GM19099 (cell line): Measurements from ENCODE around the gene ACKR4.

Experiments
- POLR2A ChIP-seq: IDR thresholded peaks from 3 replicates; pipeline ENCODE4 v1.6.1; 2011; ENCODE audit warnings: low read depth; ENCODE audit not compliant: insufficient read length; ENCODE audit errors: extremely low read depth

The ACKR4 gene

DNA sequence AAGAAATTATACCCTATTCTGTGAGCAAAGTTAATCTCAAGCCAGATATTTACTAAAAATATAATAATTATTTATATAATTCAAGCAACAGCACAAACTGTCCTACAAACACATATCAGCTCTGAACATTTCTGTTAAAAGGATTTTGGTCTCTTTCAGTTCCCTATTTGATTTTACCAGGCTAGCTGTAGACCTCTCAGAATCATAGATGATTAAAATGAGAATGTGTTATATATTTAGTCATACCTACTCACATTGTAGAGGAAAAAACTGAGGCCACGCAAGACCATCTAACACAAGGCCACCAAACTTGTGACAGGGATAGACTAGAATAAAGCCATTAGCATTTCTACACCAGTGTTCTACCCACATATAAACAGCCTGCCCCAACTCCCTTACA, 28.5 kb downstream of the ACKR4 start:
- no peak for TF ChIP-seq POLR2A

DNA sequence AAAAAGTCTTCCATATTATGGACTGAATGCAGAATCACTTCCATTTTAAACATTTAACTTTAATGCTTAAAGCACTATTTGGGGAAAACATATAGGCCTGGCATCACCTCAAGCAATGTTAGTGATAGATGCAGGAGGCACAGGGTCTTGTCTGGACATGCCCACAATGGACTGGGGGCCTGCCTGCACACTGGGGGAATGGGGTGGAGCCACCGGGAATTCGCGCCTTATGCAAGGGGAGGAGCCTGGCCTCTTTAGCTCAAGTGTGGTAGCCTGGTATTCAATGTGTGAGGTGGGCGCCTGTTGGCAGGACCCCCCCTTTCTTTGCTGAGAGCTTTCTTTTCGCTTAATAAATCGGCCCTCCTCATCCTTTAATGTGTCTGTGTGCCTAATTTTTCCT, 29.9 kb downstream of the ACKR4 start:
- no peak for TF ChIP-seq POLR2A

DNA sequence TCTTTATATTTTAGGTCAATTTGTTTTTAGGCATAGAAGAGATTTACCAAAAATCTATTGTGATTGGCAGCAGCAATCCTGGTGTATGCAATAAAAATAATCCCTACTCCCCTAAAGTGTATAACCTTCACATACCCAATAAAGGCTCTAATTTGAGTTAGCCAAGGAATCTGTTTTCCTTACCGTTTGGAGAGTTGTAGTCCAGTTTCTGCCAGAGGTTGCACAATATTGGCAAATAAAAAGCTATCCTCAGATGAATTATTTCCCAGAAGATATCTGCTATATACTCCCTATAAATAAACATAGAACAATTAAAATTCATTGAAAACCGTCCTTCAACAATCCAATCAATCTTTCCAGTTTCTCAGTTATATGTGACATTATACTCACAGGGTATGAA, 31.1 kb downstream of the ACKR4 start:
- no peak for TF ChIP-seq POLR2A

DNA sequence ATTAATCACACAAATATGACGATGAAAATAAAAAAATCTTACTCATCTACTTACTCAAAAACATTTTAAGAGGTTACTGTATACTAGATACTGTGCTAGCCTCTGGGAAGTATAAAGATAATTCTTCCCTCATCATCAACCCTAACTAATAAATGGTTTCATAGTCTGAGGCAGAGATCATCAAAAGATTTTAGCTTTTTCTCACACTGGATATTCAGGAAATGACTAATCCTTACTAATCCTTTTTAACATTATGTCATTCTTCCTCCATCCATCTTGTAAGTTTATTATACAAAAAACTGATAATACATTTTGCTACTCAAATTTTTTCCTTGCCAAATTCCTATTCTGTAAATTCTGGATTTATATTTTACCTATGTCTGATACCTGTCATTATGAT, 32.9 kb downstream of the ACKR4 start:
- no peak for TF ChIP-seq POLR2A

DNA sequence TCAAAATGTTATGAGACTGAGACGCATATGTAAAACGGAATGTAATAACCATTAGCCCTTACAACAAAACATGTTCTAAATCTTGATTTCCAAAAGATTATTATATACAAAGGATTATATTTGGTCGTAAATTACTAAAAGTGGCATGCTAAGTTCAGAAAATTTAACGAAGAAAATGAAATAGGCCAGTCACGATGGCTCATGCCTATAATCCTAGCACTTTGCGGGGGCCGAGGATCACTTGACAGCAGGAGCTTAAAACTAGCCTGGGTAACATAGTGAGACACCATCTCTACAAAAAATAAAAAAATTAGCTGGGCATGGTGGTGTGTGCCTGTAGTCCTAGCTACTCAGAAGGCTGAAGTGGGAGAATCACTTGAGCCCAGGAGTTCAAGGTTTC, 33.5 kb downstream of the ACKR4 start:
- no peak for TF ChIP-seq POLR2A

DNA sequence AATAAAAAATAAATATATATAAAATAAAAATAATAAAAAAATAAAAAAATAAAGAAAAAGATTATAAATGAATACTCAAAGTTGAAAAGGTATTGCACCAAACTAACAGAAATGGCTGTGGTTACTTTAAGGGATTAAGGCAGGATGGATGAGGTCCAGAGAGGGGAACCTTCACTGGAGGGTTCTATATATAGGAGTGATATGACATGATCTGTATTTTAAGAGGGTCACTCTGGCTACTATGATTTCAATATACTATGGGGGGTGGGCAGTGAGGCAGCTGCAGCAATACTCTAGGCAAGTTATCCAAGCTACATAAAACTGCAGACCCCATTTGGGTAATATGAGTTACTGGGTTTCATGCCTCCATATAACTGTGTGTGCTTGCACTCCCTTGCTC, 38.0 kb downstream of the ACKR4 start:
- no peak for TF ChIP-seq POLR2A

DNA sequence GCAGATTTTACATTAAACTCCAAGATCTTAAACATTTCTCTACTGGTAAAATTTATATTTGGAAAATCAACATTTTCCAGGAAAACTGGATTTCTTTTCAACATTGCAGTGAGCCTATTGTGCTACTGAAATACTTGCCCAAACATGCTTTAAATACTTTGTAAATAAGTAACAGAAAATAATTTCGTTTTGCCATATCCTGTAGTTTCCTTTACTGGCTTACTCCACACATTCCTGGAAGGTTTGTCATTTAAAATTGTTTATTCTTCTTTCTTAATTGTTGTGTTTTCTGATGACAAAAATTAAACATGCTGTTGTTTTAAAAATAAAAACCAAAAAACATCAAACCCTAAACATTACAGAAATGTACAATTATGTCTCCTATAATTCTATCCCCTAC, 40.5 kb downstream of the ACKR4 start:
- TF ChIP-seq POLR2A, result no peak

DNA sequence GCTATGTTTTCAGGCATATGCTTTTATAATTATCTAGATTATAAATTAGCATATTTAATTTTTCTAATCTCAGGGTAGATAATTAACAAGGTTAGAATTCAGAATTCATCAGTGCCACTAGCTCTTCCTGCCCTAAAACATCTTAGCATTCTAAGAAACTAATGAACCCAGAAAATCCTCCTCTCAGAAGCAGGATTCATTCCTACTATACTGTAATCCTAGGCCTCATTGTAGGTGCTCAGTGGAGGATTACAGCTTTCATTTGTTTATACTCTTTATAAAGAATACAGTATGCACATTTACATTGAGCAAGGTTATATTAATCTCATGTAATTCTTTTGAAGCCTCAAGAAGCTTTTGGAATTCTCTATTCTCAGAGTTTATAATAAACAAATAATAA, 41.6 kb downstream of the ACKR4 start:
- no peak for TF ChIP-seq POLR2A

DNA sequence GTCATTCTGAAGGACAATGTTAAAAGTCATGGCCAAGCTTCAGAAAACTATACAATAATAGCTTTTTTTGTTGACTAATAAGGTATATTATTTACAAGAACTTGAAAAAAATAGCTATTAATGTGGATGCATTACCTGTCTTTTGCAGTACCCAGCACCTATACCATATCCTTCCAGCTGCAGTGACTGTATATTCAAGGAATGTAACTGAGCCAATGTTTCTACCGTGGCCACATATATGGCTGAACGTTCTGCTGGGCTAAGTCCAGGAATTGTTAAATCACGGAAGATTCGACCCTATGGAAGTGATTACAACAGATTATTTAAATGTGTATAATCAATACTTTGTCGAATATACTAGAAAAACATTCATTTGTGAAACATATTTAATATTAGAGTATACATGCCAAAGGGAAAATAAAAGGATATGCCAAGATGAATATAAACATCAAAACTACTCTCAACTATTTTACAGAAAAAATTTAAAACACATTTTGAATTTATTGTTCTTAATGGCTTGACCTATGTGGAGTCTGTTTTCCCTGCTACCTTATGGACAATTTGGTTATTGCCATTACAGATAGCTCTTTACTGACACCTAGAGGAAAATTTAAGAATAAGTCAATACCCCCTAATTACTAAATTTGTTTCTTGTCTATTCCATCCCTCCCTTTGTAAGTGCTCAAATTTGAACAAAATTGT, 44.9 kb downstream of the ACKR4 start:
- TF ChIP-seq POLR2A, result no peak

DNA sequence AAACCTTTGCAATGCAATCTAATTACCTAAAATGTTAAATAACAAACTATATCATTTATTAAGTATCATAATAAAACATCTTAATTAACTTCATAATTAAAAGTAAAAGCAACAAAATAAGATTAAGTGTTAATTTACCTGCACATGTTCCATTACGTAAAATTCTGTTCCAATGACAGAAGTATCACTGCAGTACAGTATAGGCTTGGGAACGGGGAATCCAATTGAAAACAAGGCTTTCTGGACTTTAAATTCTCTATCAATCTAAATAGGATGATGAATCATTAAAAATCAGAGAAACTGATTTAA, 45.4 kb downstream of the ACKR4 start:
- TF ChIP-seq POLR2A, result no peak

DNA sequence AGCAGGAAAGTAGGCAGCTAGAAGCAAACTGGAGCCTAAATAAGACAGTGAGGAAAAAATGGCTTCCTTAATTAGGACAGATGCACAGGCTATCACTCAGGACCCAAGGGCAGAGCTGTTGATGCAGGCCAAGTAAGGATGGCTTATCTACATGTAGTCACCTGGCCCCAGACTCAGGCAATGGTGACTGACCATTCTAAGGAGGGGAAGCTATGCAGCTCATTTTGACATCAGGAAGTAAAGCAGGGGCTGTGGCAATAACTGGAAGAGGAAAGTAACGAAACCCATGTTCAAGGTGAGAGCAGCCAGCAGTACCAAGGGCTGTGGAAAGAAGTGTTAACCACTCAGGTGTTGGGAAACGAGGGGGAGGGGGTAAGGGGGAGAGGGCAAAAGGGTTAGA, 46.3 kb downstream of the ACKR4 start:
- no peak for TF ChIP-seq POLR2A

DNA sequence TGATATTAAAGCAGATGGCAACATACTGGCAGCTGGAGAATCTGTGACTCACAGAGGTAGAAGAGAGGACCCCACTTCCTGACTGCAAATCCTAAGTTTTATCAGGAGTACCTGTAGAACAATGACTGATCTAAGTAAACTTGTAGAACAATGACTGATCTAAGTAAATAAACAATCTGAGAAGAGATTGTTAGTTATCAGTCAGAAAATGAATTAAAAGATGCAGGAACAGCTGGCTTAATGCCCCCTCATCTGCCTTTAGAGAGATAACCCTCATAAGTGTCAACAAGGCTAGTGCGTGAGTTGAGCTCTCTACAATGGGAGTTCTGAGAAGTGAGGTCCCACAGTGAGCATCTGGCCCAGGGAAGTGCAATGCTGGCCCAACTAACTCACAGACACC, 48.0 kb downstream of the ACKR4 start:
- TF ChIP-seq POLR2A, result no peak

DNA sequence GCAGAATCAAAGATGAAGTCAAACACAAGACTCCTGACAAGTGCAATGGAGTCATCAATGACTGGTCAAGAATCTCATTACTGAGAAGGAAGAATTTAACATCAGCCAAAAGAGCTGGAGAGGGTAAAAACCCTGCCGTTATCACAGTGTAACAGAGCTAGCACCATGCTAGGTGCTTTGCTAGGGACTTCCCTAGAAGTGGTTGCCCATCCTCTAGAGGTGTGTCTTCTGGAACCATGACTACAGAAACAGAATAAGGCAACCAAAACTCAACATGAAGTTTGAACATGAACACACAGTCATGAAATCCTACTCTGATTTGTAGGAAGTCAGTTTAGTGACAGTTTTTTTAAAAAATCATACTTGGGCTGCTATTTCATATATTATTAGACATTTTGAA, 53.1 kb downstream of the ACKR4 start:
- no peak for TF ChIP-seq POLR2A
